ENCODE measurements around the gene TAF6.

GRCh38 chr7:100082978-100083377 is 36.2 kb downstream of the TAF6 start:
- no peak for TF ChIP-seq CTCF (IDR thresholded peaks at IDR 0.05 in 2 of 3, conservative IDR thresholded peaks at IDR 0.05 in 1 of 3; ENCODE audit: insufficient read depth in 2 of 3, low read depth in 1 of 3, low read length in 3 of 3)
- no peak for TF ChIP-seq CC2D1A (IDR thresholded peaks at IDR 0.05)
- TF ChIP-seq, protein P1, sequence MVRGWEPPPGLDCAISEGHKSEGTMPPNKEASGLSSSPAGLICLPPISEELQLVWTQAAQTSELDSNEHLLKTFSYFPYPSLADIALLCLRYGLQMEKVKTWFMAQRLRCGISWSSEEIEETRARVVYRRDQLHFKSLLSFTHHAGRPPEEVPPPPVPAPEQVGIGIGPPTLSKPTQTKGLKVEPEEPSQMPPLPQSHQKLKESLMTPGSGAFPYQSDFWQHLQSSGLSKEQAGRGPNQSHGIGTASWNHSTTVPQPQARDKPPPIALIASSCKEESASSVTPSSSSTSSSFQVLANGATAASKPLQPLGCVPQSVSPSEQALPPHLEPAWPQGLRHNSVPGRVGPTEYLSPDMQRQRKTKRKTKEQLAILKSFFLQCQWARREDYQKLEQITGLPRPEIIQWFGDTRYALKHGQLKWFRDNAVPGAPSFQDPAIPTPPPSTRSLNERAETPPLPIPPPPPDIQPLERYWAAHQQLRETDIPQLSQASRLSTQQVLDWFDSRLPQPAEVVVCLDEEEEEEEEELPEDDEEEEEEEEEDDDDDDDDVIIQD (CRISPR knock-in tag; IDR thresholded peaks at IDR 0.05): no peak
- no peak for TF ChIP-seq NR2C2 (CRISPR knock-in tag; IDR thresholded peaks at IDR 0.05)
- TF ChIP-seq NR2C2 (tag; IDR thresholded peaks at IDR 0.05): no peak
- TF ChIP-seq TSC22D4 (tag; IDR thresholded peaks at IDR 0.05): no peak
- TF ChIP-seq MXI1 (IDR thresholded peaks at IDR 0.05; ENCODE audit: low read depth, low read length): no peak
- no peak for TF ChIP-seq CBX3 (IDR thresholded peaks at IDR 0.05; ENCODE audit: borderline replicate concordance in 1 of 2, low read length in 2 of 2)
- TF ChIP-seq EP300 (IDR thresholded peaks at IDR 0.05; ENCODE audit: low read length): no peak
- TF ChIP-seq HNRNPH1 (optimal IDR thresholded peaks at IDR 0.05; ENCODE audit: low read depth, low read length): no peak
- TF ChIP-seq POLR2A (conservative IDR thresholded peaks at IDR 0.05): no peak
- no peak for TF ChIP-seq ZBTB9 (CRISPR knock-in tag; IDR thresholded peaks at IDR 0.05)

All from K562 (cell line).